Central memory CD4-positive, alpha-beta T cell (primary cell): ENCODE measurements around the gene LMAN2L.
A peak's percentile ranks its signal among the peaks of the same experiment; 100 is the strongest.

Source experiments
- DNase-seq: peaks from one replicate; pipeline ENCODE4 v3.0.0; 2022
- total RNA-seq, 3 experiments: gene quantifications; one replicate each; lab custom pipeline; 2026; lab: John Stamatoyannopoulos, UW

The LMAN2L gene
- total RNA-seq: 7.5 to 14.3 (median 11.3) reads per million in 3 experiments

- DNase-seq: peak; percentile 95
Measured at GRCh38 chr2:96739633-96740428, at the start of gene LMAN2L. Gene LMAN2L (minus strand): TSS chr2:96740064. CDS start chr2:96740040, 24 bp downstream.

GRCh38 chr2:96789245-96789617, 49.4 kb upstream of the LMAN2L start:
- DNase-seq: no peak

DNA sequence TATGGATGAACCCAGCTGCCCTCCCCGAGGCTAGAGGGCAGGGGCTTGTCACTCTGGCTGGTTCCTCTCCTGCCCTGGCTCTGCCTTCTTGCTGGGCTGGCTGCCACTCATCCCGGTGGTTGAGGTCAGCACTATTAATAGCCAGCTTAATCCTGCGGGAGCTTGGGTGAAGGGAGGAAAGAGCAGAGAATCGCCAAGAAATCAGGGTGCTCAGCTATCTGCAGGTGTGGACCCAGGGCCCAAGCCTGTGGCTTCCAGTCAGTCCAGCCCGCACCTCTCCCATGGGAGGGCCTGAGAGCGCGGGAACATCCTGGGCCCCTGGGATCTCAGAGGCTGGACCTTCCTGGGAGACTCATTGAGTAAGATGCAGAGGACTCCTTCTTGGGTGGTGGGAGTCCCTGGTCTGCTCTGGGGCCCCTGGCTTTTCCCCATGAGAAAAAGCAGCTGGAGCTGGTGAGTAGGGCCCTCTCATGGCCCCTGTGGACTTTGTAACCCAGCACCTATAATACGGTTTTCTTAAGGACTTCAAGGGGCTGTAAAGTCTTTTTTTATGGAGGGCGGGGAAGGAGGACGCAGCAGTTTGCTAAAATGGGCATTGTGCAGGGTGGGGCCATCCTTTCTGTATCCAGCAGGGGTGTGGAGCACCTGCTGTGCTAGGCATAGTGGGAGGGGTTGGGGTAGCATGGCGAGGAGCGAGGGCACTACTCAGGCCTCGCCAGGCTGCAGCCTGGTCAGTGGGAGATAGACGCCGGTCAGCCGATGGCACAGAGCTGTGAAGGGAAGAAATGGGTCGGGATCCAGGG, 48.8 kb upstream of the LMAN2L start:
- DNase-seq: no peak

GRCh38 chr2:96787411-96787810, 47.5 kb upstream of the LMAN2L start:
- no peak for DNase-seq

- no peak for DNase-seq
Measured at GRCh38 chr2:96783388-96783787, 43.5 kb upstream of the LMAN2L start.

DNA sequence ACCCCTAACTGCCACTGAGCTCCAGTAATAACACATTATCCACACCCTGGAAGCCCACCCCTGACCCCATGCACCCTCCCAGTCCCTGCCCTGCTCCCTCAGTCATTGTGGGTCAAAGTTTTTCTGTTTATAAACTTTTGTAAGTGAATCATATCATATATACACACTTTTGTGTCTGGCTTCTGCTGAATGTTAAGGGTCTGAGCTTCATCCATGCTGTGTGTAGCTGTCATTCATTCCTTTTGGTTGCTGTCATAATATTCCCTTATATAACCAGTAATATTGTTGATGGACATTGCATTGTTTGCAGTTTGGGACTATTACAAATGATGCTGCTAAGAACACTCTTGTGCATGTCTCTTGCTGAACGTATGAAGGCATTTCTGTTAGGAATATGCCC, 35.3 kb upstream of the LMAN2L start:
- DNase-seq: no peak

DNA sequence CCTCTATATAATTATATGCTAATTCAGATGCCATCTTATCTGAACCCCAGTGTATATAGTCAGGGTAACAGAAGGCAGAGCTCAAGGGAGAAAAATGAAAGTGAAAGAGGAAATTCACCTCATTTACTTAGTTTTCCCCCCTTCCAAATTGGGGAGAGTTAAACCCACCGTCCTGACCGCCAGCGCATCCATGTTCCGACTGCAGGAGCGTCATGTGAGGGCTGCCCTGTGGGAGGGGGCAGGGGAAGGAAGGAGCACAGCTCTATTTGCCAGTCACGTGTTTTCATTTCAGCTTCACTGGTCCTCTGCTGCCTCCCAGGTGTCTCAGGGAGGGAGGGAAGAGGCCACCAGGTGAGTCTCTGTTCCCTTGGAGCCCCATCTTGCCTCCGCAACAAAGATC, 34.1 kb upstream of the LMAN2L start:
- DNase-seq: peak; percentile 59

- DNase-seq: no peak
Measured at GRCh38 chr2:96772903-96773671, 33.2 kb upstream of the LMAN2L start.

DNA sequence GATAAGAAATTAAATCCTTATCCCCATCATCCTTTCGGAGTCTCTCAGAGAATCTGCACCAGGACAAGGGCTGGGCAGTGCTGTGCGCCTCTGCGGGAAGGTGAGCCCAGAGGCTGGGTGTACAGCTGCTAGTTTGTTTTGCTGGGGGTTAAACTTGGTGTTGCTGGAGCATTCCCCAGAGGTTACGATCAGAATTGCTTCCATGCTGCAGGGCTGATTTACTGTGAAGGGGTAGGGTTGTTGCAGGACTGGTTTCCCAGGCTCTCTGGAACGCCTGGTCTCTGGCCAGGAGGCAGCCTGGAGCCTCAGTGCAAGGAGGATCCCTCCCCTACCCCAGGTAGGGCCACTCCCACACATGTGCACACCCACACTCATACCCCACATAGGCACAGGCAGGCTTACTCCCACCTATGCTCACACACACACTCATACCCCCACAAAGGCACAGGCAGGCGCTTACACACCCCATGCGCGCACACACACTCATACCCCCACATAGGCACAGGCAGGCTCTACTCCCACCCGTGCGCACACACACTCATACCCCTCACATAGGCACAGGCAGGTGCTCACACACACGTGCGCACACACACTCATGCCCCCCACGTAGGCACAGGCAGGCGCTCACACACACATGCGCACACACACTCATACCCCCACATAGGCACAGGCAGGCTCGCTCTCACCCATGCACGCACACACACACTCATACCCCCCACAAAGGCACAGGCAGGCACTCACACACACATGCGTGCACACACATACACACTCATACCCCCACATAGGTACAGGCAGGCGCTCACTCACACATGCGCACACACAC, 32.1 kb upstream of the LMAN2L start:
- no peak for DNase-seq

GRCh38 chr2:96770442-96771202, 30.8 kb upstream of the LMAN2L start:
- no peak for DNase-seq

- no peak for DNase-seq
Measured at GRCh38 chr2:96769814-96770213, 29.9 kb upstream of the LMAN2L start.

DNA sequence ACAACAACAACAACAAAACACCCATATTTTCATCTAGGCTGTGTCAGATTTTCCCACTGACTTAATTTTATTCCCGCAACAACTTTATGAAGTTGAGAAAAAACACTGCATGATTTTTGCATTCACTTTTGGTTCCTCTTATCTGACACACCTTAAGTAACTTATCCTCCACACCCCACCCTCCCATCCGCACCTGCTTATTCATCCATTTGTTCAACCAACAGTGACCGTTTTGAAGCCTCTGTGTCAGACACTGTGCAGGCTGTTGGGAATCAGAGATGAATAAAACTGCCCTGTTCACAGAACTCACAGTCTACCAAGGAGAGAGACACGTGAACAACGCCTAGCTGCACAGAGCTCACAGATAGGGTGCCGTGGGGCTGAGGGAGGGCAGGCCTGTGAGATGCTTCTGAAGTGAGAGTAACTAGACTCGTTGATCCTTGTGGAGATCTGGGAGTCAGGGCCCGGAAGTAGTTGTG, 28.3 kb upstream of the LMAN2L start:
- DNase-seq: no peak

GRCh38 chr2:96767135-96767871, 27.4 kb upstream of the LMAN2L start:
- no peak for DNase-seq

- no peak for DNase-seq
Measured at GRCh38 chr2:96764253-96764637, 24.4 kb upstream of the LMAN2L start.

GRCh38 chr2:96763511-96764252, 23.8 kb upstream of the LMAN2L start:
- DNase-seq: no peak

DNA sequence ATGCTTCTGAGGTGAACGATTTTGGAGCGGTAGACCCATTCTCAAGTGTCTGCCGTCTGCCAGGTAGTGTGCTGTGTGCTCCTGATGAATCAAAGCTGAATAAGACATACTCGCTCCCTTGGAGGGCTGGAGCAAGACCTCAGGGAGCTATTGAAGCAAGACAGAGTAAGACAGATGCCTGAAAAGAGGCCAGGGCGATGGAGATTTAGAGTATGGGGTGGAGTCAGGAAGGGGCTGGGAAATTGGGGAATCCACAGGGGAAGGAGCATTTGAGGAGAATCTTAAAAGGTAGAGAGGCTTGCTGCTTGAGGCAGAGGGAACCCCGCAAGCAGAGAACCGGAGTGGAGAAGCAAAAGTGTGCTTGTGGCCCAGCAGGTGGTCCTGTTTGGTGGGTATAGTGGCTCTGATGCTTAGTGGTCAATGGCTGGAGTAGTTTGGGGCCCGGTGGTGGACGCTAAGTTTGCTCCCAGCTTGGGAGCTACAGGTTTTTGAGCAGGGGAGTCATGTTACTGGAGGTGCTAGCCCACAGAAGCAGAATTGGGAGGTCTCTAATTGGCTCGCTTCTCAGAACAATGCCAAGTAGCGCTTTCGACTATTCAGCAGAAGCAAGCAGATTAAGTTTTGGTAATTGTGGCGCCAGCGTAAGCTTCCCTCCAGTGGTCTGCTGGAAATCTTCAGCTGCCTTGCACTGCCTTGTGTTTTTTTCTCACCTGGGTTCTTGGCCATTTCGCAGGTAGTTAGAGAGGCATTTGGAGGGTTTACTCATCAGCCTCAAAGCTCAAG, 22.9 kb upstream of the LMAN2L start:
- DNase-seq: no peak

DNA sequence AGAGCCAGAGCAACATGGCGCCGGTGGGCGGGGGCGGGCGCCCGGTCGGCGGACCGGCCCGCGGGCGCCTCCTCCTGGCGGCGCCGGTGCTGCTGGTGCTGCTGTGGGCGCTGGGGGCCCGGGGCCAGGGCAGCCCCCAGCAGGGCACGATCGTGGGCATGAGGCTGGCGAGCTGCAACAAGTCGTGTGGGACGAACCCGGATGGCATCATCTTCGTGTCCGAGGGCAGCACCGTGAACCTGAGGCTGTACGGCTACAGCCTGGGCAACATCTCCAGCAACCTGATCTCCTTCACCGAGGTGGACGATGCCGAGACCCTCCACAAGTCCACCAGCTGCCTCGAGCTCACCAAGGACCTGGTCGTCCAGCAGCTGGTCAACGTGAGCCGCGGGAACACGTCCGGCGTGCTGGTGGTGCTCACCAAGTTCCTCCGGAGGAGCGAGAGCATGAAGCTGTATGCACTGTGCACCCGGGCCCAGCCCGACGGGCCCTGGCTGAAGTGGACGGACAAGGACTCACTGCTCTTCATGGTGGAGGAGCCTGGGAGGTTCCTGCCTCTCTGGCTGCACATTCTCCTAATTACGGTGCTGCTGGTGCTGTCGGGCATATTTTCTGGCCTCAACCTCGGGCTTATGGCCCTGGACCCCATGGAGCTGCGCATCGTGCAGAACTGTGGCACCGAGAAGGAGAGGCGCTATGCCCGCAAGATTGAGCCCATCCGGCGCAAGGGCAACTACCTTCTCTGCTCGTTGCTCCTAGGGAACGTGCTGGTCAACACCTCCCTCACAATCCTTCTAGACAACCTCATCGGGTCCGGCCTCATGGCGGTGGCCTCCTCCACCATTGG, 21.3 kb upstream of the LMAN2L start:
- no peak for DNase-seq
